ENCODE results near the gene BSPRY.

DNA sequence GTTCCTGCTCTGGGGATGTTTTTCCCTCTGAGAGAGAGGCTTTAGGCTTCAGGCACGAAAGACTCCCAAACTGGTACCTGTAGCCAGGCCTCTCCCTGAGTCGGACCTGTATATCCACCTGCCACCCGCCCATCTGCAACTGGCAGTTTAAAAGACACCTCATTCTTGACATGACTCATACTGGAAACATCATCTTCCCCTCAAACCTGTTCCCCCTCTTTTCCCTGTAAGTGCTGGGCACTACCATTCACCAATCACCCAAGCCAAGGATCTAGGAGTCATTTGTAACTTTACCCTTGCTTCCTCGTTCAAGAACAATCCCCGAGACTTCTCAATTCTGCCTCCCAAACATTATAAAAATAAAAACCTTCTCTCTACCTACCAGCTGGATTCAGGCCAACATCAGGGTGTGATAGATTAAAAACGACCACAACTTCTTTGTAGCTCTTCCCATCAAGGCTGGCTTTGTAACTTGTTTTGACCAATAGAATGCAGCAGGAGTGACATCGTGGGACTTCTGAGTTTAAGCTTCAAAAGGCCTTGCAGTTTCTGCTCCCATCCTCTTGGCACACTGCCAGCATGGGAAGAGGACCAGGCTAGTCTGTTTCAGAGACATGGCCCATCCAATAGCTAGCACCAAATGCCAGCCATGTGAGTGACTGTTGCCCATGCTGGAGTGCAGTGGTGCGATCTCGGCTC, 7.5 kb upstream of the BSPRY start:
- TF ChIP-seq, protein P1, sequence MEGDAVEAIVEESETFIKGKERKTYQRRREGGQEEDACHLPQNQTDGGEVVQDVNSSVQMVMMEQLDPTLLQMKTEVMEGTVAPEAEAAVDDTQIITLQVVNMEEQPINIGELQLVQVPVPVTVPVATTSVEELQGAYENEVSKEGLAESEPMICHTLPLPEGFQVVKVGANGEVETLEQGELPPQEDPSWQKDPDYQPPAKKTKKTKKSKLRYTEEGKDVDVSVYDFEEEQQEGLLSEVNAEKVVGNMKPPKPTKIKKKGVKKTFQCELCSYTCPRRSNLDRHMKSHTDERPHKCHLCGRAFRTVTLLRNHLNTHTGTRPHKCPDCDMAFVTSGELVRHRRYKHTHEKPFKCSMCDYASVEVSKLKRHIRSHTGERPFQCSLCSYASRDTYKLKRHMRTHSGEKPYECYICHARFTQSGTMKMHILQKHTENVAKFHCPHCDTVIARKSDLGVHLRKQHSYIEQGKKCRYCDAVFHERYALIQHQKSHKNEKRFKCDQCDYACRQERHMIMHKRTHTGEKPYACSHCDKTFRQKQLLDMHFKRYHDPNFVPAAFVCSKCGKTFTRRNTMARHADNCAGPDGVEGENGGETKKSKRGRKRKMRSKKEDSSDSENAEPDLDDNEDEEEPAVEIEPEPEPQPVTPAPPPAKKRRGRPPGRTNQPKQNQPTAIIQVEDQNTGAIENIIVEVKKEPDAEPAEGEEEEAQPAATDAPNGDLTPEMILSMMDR (IDR thresholded peaks at IDR 0.05; ENCODE audit: borderline replicate concordance, extremely low read depth, low read length, poor library complexity, severe bottlenecking): no peak
- TF ChIP-seq EZH2 (IDR thresholded peaks at IDR 0.05; ENCODE audit: borderline replicate concordance, low read depth, low read length, severe bottlenecking): no peak

Measured in DND-41 (cell line).